Liver (tissue), 9 donors: ENCODE data around the gene HMG20A. TPM values are rescaled to one million over a fixed set of nuclear protein-coding genes. Genes with fewer than 3 reads are reported as not detected.
A peak's percentile ranks its signal among the peaks of the same experiment; 100 is the strongest.

Experiments used
- DNase-seq: peaks from one replicate; pipeline ENCODE4 v3.0.0-alpha.2; 2017; ENCODE audit warnings: low spot score
- H3K27ac ChIP-seq, 2 donors: one replicate each; pipeline ENCODE4 v1.7.0; 2013; ENCODE audit warnings: inconsistent platforms in 2 of 2, low read length in 2 of 2, control low read depth in 1 of 2, low read depth in 1 of 2, mild to moderate bottlenecking in 1 of 2
- H3K27me3 ChIP-seq, 4 donors: one replicate each; pipeline versions ENCODE4 v1.6.1 to v1.7.0; 2013; ENCODE audit warnings: low read length in 3 of 4, inconsistent platforms in 1 of 4, mild to moderate bottlenecking in 1 of 4, moderate library complexity in 1 of 4; ENCODE audit not compliant: control insufficient read depth in 4 of 4, insufficient read depth in 4 of 4
- H3K36me3 ChIP-seq, 4 donors: one replicate each; pipeline versions ENCODE4 v1.6.1 to v1.7.0; 2013; ENCODE audit warnings: low read length in 3 of 4, mild to moderate bottlenecking in 3 of 4, low read depth in 1 of 4, moderate library complexity in 1 of 4; ENCODE audit not compliant: control insufficient read depth in 4 of 4, insufficient read depth in 3 of 4
- H3K4me1 ChIP-seq, 4 donors: one replicate each; pipeline versions ENCODE4 v1.6.1 to v1.7.0; 2013; ENCODE audit warnings: low read length in 3 of 4, mild to moderate bottlenecking in 3 of 4, moderate library complexity in 1 of 4; ENCODE audit not compliant: control insufficient read depth in 4 of 4, insufficient read depth in 4 of 4
- H3K4me3 ChIP-seq, 3 donors: one replicate each; pipeline versions ENCODE4 v1.6.1 to v1.7.0; 2013; ENCODE audit warnings: low read length in 3 of 3, control low read depth in 1 of 3, low read depth in 1 of 3, mild to moderate bottlenecking in 1 of 3
- H3K9ac ChIP-seq, 2 donors: one replicate each; pipeline ENCODE4 v1.7.0; 2013; ENCODE audit warnings: low read length in 2 of 2, mild to moderate bottlenecking in 2 of 2, moderate library complexity in 2 of 2, control low read depth in 1 of 2, low read depth in 1 of 2
- H3K9me3 ChIP-seq, 4 donors: one replicate each; pipeline versions ENCODE4 v1.6.1 to v1.7.0; 2013; ENCODE audit warnings: low read length in 3 of 4; ENCODE audit not compliant: control insufficient read depth in 4 of 4
- ATF3 ChIP-seq: IDR thresholded peaks from 2 replicates; pipeline ENCODE4 v1.6.1; 2016; ENCODE audit warnings: antibody characterized with exemption
- EGR1 ChIP-seq, 2 donors: IDR thresholded peaks; 2 replicates each; pipeline ENCODE4 v1.6.1; 2016 to 2018; ENCODE audit warnings: antibody characterized with exemption in 2 of 2, low read depth in 2 of 2
- FOXA1 ChIP-seq: IDR thresholded peaks from 2 replicates; pipeline ENCODE4 v1.6.1; 2016; ENCODE audit warnings: antibody characterized with exemption
- FOXA2 ChIP-seq: IDR thresholded peaks from 2 replicates; pipeline ENCODE4 v1.6.1; 2016; ENCODE audit warnings: antibody characterized with exemption
- GABPA ChIP-seq, 2 donors: IDR thresholded peaks in 1 of 2; conservative IDR thresholded peaks in 1 of 2; 2 replicates each; pipeline ENCODE4 v1.6.1; 2016; ENCODE audit warnings: antibody characterized with exemption in 2 of 2, mild to moderate bottlenecking in 1 of 2, moderate library complexity in 1 of 2
- HNF4A ChIP-seq, 2 donors: conservative IDR thresholded peaks; 2 replicates each; pipeline ENCODE4 v1.6.1; 2016; ENCODE audit warnings: antibody characterized with exemption in 2 of 2, mild to moderate bottlenecking in 2 of 2
- HNF4G ChIP-seq: IDR thresholded peaks from 2 replicates; pipeline ENCODE4 v1.6.1; 2016; ENCODE audit warnings: antibody characterized with exemption
- MAX ChIP-seq: IDR thresholded peaks from 2 replicates; pipeline ENCODE4 v1.6.1; 2016; ENCODE audit warnings: antibody characterized with exemption
- NR2F2 ChIP-seq: IDR thresholded peaks from 2 replicates; pipeline ENCODE4 v1.6.1; 2016; ENCODE audit warnings: antibody characterized with exemption
- RAD21 ChIP-seq, 2 donors: IDR thresholded peaks; 2 replicates each; pipeline ENCODE4 v1.6.1; 2016; ENCODE audit warnings: antibody characterized with exemption in 2 of 2, mild to moderate bottlenecking in 2 of 2
- RXRA ChIP-seq, 2 donors: IDR thresholded peaks; 2 replicates each; pipeline ENCODE4 v1.6.1; 2017 to 2018; ENCODE audit warnings: antibody characterized with exemption in 2 of 2, mild to moderate bottlenecking in 1 of 2
- SP1 ChIP-seq: IDR thresholded peaks from 2 replicates; pipeline ENCODE4 v1.6.1; 2018; ENCODE audit warnings: antibody characterized with exemption, mild to moderate bottlenecking
- YY1 ChIP-seq: IDR thresholded peaks from 2 replicates; pipeline ENCODE4 v1.6.1; 2016; ENCODE audit warnings: antibody characterized with exemption, mild to moderate bottlenecking
- WGBS: extraction: QIAGEN DNeasy Blood & Tissue Kit; methylation state at CpG from one replicate; pipeline ENCODE4 v1.1.7; 2013; 5-methylcytosine and 5-hydroxymethylcytosine counted together
- polyA plus RNA-seq, 2 donors: library from polyadenylated mRNA; stranded (reverse) in 1 of 2; unstranded in 1 of 2; fragments of 200-250 nt in 1 of 2; fragments of >200 nt in 1 of 2; fragmentation: Nextera tagmentation in 1 of 2; extraction: Ambion mirVana in 1 of 2; gene quantifications; one replicate each; pipeline versions ENCODE4 v1.2.1 to v1.2.3, GENCODE V29; 2013 to 2015
- total RNA-seq, 2 donors: library from RNA; depleted of rRNA; stranded (reverse); fragments of >200 nt; gene quantifications; one replicate each; pipeline ENCODE4 v1.2.3, GENCODE V29; 2014
- TF ChIP-seq, protein P1 (sequence below): IDR thresholded peaks from 2 replicates; pipeline ENCODE4 v1.6.1; 2016; ENCODE audit warnings: antibody characterized with exemption
- TF ChIP-seq, protein P2 (sequence below): IDR thresholded peaks from 2 replicates; pipeline ENCODE4 v1.6.1; 2016; ENCODE audit warnings: antibody characterized with exemption, mild to moderate bottlenecking
- TF ChIP-seq, protein P3 (sequence below): fragments of 150-350 bp; IDR thresholded peaks from 2 replicates; pipeline ENCODE4 v1.5.1; 2017; ENCODE audit warnings: improper control_type of control experiment, low read depth, low read length; ENCODE audit not compliant: missing input control
- donor health status: healthy.
- donor health status: healthy.
- donor health status: healthy.
- donor health status: healthy.
- donor health status: healthy.

Gene HMG20A
- total and polyA plus RNA-seq, 4 donors, result 7.7 to 19.4 (median 13.3) TPM

- no peak for DNase-seq
- Histone ChIP-seq H3K27ac (peak overlapping the region; percentile 26 to 47), H3K27me3 (no peaks in the 10 kb centered on the region), H3K4me1 (peaks cover 0 to 20% (median 11%) of the 10 kb centered on the region in 4 donors), H3K9ac (no peak overlapping the region), H3K9me3 (no peaks in the 10 kb centered on the region), H3K4me3 (no peak overlapping the region), H3K36me3 (no peaks in the 10 kb centered on the region)
- TF ChIP-seq SP1 (peak; percentile 13), RXRA (IDR thresholded peaks at IDR 0.05) (no peak)
- 69% methylated on average over 6 of the region's 6 CpGs for WGBS
Observed at GRCh38 chr15:77507911-77508310, 87.2 kb downstream of the HMG20A start.

GRCh38 chr15:77508541-77509243 lies 88.0 kb downstream of the HMG20A start:
- H3K27ac ChIP-seq, result peak overlapping the region in 1 of 2 donors; percentile 25

More at GRCh38 chr15:77508541-77509243, 88.0 kb downstream of the HMG20A start:
- no peaks in the 10 kb centered on the region for H3K27me3 ChIP-seq
- peaks cover 0 to 20% (median 10%) of the 10 kb centered on the region in 4 donors for H3K4me1 ChIP-seq
- no peak overlapping the region for H3K4me3 ChIP-seq
- no peak overlapping the region for H3K9ac ChIP-seq
- peaks cover 0 to 2% (median 0%) of the 10 kb centered on the region in 4 donors for H3K9me3 ChIP-seq
- 17% methylated on average over 4 of the region's 4 CpGs for WGBS
- no peaks in the 10 kb centered on the region for H3K36me3 ChIP-seq
- no peak for TF ChIP-seq EGR1 (IDR thresholded peaks at IDR 0.05; ENCODE audit: low read depth in 2 of 2)
- TF ChIP-seq ATF3, result no peak
- TF ChIP-seq YY1, result no peak
- TF ChIP-seq GABPA (IDR thresholded peaks at IDR 0.05 in 1 of 2, conservative IDR thresholded peaks at IDR 0.05 in 1 of 2), result no peak
- no peak for TF ChIP-seq FOXA2
- no peak for TF ChIP-seq HNF4G
- no peak for TF ChIP-seq MAX
- no peak for TF ChIP-seq RAD21 (IDR thresholded peaks at IDR 0.05)
- no peak for TF ChIP-seq FOXA1
- TF ChIP-seq, protein P1, sequence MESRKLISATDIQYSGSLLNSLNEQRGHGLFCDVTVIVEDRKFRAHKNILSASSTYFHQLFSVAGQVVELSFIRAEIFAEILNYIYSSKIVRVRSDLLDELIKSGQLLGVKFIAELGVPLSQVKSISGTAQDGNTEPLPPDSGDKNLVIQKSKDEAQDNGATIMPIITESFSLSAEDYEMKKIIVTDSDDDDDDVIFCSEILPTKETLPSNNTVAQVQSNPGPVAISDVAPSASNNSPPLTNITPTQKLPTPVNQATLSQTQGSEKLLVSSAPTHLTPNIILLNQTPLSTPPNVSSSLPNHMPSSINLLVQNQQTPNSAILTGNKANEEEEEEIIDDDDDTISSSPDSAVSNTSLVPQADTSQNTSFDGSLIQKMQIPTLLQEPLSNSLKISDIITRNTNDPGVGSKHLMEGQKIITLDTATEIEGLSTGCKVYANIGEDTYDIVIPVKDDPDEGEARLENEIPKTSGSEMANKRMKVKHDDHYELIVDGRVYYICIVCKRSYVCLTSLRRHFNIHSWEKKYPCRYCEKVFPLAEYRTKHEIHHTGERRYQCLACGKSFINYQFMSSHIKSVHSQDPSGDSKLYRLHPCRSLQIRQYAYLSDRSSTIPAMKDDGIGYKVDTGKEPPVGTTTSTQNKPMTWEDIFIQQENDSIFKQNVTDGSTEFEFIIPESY, result no peak
- no peak for TF ChIP-seq RXRA (IDR thresholded peaks at IDR 0.05)
- TF ChIP-seq HNF4A (conservative IDR thresholded peaks at IDR 0.05), result no peak
- TF ChIP-seq, protein P2, sequence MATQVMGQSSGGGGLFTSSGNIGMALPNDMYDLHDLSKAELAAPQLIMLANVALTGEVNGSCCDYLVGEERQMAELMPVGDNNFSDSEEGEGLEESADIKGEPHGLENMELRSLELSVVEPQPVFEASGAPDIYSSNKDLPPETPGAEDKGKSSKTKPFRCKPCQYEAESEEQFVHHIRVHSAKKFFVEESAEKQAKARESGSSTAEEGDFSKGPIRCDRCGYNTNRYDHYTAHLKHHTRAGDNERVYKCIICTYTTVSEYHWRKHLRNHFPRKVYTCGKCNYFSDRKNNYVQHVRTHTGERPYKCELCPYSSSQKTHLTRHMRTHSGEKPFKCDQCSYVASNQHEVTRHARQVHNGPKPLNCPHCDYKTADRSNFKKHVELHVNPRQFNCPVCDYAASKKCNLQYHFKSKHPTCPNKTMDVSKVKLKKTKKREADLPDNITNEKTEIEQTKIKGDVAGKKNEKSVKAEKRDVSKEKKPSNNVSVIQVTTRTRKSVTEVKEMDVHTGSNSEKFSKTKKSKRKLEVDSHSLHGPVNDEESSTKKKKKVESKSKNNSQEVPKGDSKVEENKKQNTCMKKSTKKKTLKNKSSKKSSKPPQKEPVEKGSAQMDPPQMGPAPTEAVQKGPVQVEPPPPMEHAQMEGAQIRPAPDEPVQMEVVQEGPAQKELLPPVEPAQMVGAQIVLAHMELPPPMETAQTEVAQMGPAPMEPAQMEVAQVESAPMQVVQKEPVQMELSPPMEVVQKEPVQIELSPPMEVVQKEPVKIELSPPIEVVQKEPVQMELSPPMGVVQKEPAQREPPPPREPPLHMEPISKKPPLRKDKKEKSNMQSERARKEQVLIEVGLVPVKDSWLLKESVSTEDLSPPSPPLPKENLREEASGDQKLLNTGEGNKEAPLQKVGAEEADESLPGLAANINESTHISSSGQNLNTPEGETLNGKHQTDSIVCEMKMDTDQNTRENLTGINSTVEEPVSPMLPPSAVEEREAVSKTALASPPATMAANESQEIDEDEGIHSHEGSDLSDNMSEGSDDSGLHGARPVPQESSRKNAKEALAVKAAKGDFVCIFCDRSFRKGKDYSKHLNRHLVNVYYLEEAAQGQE, result no peak
- no peak for TF ChIP-seq SP1
- TF ChIP-seq, protein P3, sequence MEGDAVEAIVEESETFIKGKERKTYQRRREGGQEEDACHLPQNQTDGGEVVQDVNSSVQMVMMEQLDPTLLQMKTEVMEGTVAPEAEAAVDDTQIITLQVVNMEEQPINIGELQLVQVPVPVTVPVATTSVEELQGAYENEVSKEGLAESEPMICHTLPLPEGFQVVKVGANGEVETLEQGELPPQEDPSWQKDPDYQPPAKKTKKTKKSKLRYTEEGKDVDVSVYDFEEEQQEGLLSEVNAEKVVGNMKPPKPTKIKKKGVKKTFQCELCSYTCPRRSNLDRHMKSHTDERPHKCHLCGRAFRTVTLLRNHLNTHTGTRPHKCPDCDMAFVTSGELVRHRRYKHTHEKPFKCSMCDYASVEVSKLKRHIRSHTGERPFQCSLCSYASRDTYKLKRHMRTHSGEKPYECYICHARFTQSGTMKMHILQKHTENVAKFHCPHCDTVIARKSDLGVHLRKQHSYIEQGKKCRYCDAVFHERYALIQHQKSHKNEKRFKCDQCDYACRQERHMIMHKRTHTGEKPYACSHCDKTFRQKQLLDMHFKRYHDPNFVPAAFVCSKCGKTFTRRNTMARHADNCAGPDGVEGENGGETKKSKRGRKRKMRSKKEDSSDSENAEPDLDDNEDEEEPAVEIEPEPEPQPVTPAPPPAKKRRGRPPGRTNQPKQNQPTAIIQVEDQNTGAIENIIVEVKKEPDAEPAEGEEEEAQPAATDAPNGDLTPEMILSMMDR, result no peak
- TF ChIP-seq NR2F2, result no peak
- DNase-seq, result no peak
